ENCODE results near the gene HEXIM2.
"Not testable (repeated sequence)": the region's sequence is repeated elsewhere in the genome, so short reads cannot be mapped to it uniquely, and the experiment has no call there.

Gene HEXIM2

DNA sequence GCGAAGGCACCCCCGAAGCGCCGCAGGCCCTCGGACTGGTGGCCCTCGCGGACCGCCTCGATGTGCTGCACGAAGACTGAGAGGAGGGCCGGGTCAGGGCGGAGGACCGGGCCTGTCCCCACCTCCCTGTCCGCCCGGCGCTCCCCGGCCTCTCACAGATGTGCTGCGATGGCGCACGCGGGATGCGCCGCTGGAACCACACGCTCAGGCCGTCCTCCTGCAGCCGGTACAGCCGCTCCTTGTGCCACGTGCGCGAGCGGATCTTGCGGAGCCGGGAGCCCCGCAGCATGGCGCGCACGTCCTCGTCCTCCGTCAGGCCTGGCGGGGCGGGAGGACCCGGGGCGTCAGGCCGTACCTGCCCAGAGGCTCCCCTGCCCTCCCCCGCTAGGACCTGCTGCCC is 40.6 kb upstream of the HEXIM2 start:
- H3K27ac Mint-ChIP-seq = no peak overlapping the region
- no peaks in the 10 kb centered on the region for H3K36me3 Mint-ChIP-seq
- no peaks in the 10 kb centered on the region for H3K4me1 Mint-ChIP-seq
- no peak overlapping the region for H3K4me3 Mint-ChIP-seq
- no peaks in the 10 kb centered on the region for H3K9me3 Mint-ChIP-seq
- H3K27me3 Mint-ChIP-seq = peaks cover 55% of the 10 kb centered on the region
- DNase-seq = no peak
- CTCF ChIA-PET = interaction anchor here (1.4 kb wide), 1 partner anchor 201 kb away, joined by 3 read pairs; no protein-coding TSS in a partner anchor

DNA sequence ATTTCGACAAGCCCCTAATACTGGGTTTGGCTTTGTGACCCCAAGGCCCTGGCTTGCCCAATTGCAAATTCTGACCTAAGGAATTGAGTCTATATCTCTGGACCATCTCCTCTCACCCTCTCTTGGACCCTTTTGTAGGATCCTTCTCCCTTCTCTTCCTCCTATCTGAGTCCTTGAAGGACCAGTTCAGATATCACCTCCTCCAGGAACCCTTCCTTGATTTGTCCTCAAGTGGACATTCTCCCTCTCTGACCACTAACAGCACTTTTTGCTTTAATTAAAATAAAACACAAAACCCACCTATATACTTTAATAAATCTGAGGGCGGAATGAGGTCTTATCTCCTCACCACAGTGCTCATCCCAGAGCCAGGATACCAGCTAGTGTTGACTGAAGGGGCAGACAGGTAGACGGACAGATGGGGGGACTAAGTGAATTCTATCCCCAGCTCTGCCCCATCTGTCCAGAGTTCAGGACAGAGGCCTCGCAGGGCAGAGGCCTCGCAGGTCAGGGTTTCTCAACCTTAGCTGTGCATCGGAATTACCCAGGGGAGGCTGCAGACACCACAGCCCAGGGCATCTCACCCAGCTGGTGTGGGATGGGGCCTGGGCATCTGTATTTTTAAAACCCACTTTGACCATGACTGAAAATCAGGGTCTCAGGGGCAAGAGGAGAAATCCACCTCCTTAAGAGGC is 38.5 kb upstream of the HEXIM2 start:
- no peaks in the 10 kb centered on the region for H3K4me1 Mint-ChIP-seq
- CTCF ChIA-PET = interaction anchor here (4.3 kb wide), 1 partner anchor 12 kb away, joined by 17 read pairs; the partner anchor contains the start of gene ACBD4
- H3K36me3 Mint-ChIP-seq = no peaks in the 10 kb centered on the region
- H3K27me3 Mint-ChIP-seq = peaks cover 45% of the 10 kb centered on the region
- H3K9me3 Mint-ChIP-seq = no peaks in the 10 kb centered on the region
- DNase-seq = no peak
- H3K27ac Mint-ChIP-seq = no peak overlapping the region
- no peak overlapping the region for H3K4me3 Mint-ChIP-seq

DNA sequence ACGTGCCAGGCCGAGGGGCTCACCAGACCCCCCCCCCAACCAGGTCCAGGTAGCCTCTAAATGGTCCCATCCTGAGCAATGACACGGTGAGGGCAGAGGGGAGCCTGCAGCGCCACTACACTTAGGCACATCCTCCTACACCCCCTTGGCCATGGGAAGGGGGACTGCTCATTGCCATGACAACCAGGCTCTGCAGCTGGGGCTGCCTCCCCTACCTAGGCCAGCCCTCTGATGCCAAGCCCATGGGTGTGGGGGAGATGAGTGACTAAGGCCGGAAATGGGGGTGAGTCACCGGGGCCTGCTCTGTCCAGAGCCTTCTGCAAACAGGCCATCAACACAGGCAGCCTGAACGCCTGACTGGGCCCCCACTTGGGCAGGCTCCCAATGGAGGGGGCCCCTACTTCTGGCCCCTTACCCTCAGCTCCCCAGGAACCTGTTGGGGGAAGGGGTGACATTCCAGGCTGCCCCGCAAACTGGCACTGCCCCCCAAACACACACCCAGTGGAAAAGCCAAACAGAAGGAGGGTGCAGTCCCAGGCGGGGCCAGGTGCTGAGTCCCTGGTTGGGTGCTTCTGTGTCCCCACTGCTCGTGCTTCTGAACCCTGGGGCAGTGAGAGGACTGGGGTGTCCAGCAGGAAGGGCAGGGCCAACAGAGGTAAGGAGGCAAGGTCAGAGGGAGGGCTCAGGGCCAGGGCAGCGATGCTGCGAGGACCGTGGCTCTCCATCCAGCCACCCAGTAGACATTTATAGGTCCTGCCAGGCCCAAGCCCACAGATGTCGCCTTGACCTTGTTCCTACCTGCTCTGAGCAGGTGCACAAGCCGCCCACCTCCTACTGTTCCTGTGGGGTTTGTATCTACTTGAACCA is 37.5 kb upstream of the HEXIM2 start:
- H3K36me3 Mint-ChIP-seq = no peaks in the 10 kb centered on the region

DNA sequence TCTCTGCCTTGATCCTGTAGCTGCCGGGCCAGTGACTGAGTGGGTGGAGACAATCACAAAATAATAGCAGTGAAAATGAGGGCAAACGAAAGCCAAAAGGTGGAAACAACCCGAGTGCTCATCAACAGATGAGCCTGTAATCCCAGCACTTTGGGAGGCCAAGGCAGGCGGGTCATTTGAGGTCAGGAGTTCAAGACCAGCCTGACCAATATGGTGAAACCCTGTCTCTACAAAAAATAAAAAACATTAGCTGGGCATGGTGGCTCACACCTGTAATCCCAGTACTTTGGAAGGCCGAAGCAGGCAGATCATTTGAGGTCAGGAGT is 36.9 kb upstream of the HEXIM2 start:
- not testable (repeated sequence) for DNase-seq, H3K9me3 Mint-ChIP-seq, H3K4me3 Mint-ChIP-seq, H3K36me3 Mint-ChIP-seq, H3K27ac Mint-ChIP-seq, H3K4me1 Mint-ChIP-seq
- CTCF ChIA-PET = interaction anchor here (4.3 kb wide), 1 partner anchor 11 kb away, joined by 17 read pairs; the partner anchor contains the start of gene ACBD4
- peaks cover 35% of the 10 kb centered on the region for H3K27me3 Mint-ChIP-seq

More for the DNA sequence above, 37.5 kb upstream of the HEXIM2 start:
- CTCF ChIA-PET = interaction anchor here (4.3 kb wide), 1 partner anchor 11 kb away, joined by 17 read pairs; the partner anchor contains the start of gene ACBD4
- Mint-ChIP-seq H3K9me3 (no peaks in the 10 kb centered on the region), H3K4me1 (no peaks in the 10 kb centered on the region), H3K4me3 (no peak overlapping the region), H3K27me3 (peaks cover 36% of the 10 kb centered on the region), H3K27ac (no peak overlapping the region)
- no peak for DNase-seq

DNA sequence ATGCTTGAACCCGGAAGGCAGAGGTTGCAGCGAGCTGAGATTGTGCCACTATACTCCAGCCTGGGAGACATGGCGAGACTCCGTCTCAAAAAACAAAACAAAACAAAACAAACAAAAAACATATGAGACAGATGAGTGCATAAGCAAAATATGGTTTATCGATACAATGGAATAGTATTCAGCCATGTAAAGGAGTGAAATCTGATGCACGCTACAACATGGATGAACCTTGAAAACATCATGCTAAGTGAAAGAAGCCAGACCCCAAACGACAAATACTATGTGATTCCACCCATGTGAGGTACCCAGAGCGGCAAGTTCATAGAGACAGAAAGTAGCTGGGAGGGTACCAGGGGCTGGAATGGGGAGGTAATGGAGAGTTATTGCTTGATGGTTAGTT is 36.2 kb upstream of the HEXIM2 start:
- Mint-ChIP-seq H3K4me3 (no peak overlapping the region), H3K27ac (no peak overlapping the region), H3K27me3 (peaks cover 32% of the 10 kb centered on the region), H3K36me3 (no peaks in the 10 kb centered on the region), H3K9me3 (no peaks in the 10 kb centered on the region), H3K4me1 (no peaks in the 10 kb centered on the region)
- no peak for DNase-seq
- CTCF ChIA-PET = interaction anchor here (4.3 kb wide), 1 partner anchor 10 kb away, joined by 17 read pairs; the partner anchor contains the start of gene ACBD4

DNA sequence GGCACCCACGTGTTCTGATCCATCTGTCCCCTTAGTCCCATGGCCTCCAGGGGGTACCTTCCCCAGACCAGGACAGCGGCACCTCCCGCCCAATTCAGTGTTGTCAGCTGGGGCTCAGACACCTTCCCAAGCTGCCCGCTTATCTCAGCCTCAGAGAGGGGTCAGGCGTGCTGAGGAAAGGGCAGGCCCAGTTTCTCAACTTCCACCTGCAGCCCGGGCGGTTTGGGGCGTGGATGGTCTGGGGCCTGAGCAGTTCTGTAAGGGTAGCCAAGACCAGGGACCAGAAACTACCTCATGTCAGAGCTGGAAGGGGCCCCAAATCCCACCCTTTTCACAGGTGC is 34.5 kb upstream of the HEXIM2 start:
- DNase-seq = no peak
- Mint-ChIP-seq H3K36me3 (no peaks in the 10 kb centered on the region), H3K27ac (no peak overlapping the region), H3K4me3 (no peak overlapping the region), H3K4me1 (no peaks in the 10 kb centered on the region), H3K9me3 (no peaks in the 10 kb centered on the region), H3K27me3 (peaks cover 32% of the 10 kb centered on the region)
- CTCF ChIA-PET = interaction anchor here (4.3 kb wide), 1 partner anchor 8 kb away, joined by 17 read pairs; the partner anchor contains the start of gene ACBD4

DNA sequence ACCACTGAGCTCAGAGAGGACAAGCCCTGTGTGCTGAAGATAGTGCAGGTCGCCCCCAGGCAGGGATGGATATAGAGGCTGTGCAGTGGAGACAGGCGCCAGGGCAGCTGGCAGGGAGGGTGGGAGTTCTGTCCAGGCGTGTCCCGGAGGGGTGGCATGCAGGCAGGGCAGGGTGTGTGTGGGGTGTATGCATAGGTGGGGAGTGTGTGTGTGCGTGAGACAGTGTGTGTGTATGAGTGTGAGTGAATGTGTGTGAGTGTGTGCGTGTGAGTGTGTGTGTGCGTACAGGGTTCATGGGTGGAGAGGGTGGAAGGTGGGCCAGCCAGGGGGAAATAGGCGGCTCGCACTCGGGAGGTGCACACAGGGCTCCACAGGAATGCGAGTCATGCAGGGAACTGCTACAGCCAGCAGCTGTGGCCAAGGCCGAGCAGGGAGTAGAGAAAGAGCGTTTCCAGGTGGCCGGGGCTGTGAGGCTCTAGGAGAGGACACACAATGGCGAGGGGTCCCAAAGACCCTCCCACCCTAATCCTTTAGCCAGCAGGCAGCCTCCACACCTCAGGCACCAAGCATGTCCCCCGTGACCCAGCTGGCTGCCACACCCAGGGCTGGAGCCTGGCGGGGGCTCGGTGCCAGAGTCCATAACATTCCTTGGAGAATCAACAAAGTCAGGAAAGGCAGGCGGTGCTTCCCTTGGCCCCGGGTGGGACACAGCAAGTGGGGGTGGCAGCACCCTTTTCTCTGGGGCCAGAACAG is 34.0 kb upstream of the HEXIM2 start:
- Mint-ChIP-seq H3K27me3 (peaks cover 31% of the 10 kb centered on the region), H3K9me3 (no peaks in the 10 kb centered on the region), H3K4me3 (no peak overlapping the region), H3K4me1 (no peaks in the 10 kb centered on the region), H3K36me3 (no peaks in the 10 kb centered on the region), H3K27ac (no peak overlapping the region)
- CTCF ChIA-PET = interaction anchor here (4.3 kb wide), 1 partner anchor 8 kb away, joined by 17 read pairs; the partner anchor contains the start of gene ACBD4
- no peak for DNase-seq

DNA sequence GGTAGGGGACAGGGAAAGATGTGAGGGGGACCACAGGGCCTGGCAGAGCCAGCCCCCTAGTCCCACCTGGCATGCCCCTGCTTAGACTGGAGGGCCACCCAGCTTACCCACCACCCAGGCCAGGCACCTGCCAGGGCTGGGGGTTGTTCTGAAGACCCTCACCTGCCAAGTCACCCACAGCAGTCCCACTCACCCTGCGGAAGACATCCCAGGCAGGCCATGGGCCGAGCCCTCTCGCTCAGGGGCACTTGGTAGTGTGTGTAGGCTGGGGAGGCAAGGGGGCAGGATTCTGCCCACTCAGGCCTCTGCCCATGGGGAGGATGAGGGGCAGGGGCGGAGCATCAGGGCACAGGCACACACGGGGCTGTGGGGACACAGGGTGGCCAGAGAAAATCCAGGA is 33.3 kb upstream of the HEXIM2 start:
- H3K27ac Mint-ChIP-seq = no peak overlapping the region
- H3K4me1 Mint-ChIP-seq = peaks cover 3% of the 10 kb centered on the region
- CTCF ChIA-PET = no interaction called here
- peaks cover 26% of the 10 kb centered on the region for H3K27me3 Mint-ChIP-seq
- no peaks in the 10 kb centered on the region for H3K9me3 Mint-ChIP-seq
- H3K4me3 Mint-ChIP-seq = no peak overlapping the region
- H3K36me3 Mint-ChIP-seq = no peaks in the 10 kb centered on the region
- DNase-seq = no peak

DNA sequence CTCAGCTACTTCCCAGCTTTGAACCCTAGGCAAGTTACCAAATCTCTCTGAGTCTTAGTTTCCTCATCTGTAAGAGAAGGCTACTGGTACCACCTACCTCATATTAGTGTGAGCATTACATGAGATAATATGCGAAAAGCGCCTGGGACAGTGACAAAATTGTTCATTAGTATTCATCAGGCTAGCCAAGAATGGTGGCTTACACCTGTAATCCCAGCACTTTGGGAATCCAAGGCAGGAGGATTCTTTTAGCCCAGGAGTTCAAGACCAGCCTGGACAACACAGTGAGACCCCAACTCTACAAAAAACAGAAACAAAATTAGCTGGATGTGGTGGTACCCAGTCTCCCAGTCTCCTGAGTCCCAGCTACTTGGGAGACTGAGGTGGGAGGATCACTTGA is 32.7 kb upstream of the HEXIM2 start:
- peaks cover 24% of the 10 kb centered on the region for H3K27me3 Mint-ChIP-seq
- no peak overlapping the region for H3K4me3 Mint-ChIP-seq
- no peak for DNase-seq
- CTCF ChIA-PET = interaction anchor here (1.2 kb wide), 1 partner anchor 27 kb away, joined by 4 read pairs; no protein-coding TSS in a partner anchor
- H3K9me3 Mint-ChIP-seq = no peaks in the 10 kb centered on the region
- no peaks in the 10 kb centered on the region for H3K36me3 Mint-ChIP-seq
- no peak overlapping the region for H3K27ac Mint-ChIP-seq
- peaks cover 6% of the 10 kb centered on the region for H3K4me1 Mint-ChIP-seq

DNA sequence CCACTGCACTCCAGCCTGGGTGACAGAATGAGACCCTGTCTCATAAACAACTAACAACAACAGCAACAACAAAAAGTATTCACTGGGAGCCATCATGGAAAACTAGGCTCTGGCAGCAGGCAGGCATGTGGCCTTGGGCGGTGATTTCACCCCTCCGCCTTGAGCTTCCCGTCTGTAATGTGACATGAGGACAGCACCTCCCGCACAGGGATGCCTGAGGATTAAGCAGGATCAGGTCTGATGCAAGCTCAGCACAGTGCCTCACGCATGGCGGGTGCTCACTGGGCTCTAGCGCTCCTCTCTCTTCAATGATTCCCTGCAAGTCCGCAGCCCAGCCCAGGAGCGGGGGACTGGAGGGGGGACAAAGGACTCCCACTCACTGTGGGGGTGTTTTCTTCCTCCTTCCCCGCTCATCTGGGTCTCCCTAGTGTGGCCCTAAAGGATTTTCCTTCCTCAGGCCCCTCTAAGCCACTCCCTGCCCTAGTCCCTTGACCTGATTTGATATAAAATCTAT is 32.2 kb upstream of the HEXIM2 start:
- Mint-ChIP-seq H3K9me3 (no peaks in the 10 kb centered on the region), H3K27ac (no peak overlapping the region), H3K27me3 (peaks cover 24% of the 10 kb centered on the region), H3K4me1 (peaks cover 6% of the 10 kb centered on the region), H3K36me3 (no peaks in the 10 kb centered on the region), H3K4me3 (no peak overlapping the region)
- no peak for DNase-seq
- CTCF ChIA-PET = interaction anchor here (0.7 to 1.2 kb wide), 2 partner anchors 27 to 62 kb away, joined by 3 to 4 read pairs; no protein-coding TSS in a partner anchor

DNA sequence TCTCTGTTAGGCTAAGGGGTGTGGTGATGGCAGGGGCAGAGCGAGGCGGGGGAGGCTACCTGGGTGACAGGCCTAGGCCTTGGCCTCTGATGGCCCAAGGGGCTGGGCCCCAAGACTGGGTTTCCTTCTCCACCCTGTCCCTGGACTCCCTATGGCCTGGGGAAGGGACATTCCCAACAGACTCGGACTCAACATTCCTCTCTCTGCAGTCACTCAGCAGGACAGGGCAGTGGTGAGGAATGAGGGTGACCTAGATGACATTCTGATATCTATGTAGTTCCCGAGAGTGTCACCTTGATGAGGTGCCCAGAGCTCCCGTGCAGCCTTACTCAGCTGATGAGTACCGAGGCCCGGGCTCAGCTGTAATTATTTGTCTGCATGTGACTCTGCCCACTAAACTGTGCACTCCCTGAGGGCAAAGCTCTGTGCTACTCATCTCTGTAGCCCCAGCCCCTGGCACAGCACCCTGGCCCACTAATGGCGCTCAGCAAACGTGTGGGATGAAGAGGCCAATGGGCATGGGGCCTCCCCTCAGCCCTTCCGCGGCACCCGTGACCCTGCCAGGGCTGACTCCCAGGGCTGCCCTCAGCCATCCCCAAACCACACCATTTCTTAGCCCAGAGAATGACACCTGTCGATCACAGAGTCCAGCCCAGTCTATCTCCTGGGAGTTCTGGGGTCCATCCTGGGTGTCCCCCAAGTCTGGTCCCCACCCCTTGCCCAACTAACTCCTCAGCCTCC is 31.6 kb upstream of the HEXIM2 start:
- CTCF ChIA-PET = interaction anchor here (0.7 to 1.2 kb wide), 4 partner anchors 16 to 61 kb away, joined by 3 to 4 read pairs (median 3); no protein-coding TSS in a partner anchor
- no peak for DNase-seq
- Mint-ChIP-seq H3K36me3 (no peaks in the 10 kb centered on the region), H3K4me1 (peaks cover 6% of the 10 kb centered on the region), H3K9me3 (no peaks in the 10 kb centered on the region), H3K4me3 (no peak overlapping the region), H3K27me3 (peaks cover 24% of the 10 kb centered on the region), H3K27ac (no peak overlapping the region)

DNA sequence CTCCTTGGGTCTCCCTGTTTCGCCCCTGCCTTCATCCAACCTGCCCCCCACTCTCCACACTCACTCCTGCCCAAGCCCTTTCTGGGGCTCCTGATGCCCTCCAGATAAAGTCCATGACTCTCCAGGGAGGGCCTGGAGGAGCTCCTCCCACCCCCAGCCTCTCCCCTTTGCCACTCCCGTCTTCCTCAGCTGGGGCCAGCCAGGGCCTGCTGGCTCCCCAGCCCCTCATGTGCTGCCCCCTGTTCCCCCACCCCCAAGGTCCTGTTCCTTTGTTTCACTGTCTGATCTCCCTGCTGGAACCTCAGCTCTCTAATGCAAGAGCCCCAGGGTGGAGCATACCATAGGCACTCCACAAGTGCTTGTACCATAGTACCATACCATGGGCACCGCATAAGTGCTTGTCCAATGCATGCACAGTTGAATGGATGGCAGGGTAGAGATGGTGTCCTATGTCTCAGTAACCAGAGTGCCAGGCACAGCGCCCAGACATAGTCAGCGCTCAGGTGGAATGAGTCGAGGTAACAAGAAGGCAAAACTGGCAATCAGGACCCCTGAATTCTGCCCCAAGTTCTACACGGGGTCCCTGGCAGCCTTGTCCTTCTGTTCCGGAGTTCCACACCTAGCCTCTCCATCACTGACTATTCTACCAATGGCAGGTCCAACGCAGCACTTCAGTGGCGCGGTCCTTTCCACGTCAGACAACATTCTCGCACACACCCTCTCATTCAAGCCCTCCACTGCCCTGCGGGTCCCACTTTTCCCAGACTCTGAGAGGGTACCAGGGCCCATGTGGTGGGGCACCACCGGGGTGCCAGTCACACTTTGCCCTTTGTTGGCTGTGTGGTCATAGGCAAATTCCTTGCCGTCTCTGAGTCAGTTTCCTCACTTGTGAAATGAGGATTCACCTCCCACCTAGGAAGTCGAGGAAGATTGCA is 30.7 kb upstream of the HEXIM2 start:
- H3K27me3 Mint-ChIP-seq = peaks cover 24% of the 10 kb centered on the region
- CTCF ChIA-PET = interaction anchor here (0.8 to 7.8 kb wide), 3 partner anchors 17 to 65 kb away, joined by 3 to 193 read pairs (median 3); no protein-coding TSS in a partner anchor
- H3K9me3 Mint-ChIP-seq = no peaks in the 10 kb centered on the region
- peaks cover 1% of the 10 kb centered on the region for H3K36me3 Mint-ChIP-seq
- no peak overlapping the region for H3K27ac Mint-ChIP-seq
- DNase-seq = no peak
- H3K4me3 Mint-ChIP-seq = peak overlapping the region; percentile 57
- peaks cover 14% of the 10 kb centered on the region for H3K4me1 Mint-ChIP-seq

All from activated naive CD4-positive, alpha-beta T cell treated with anti-CD3 and anti-CD28 coated beads, Interleukin-2, amount 10 ng/mL, durations not matched to agents 7 days and 5 days (primary cell).